RWPE2 (cell line): ENCODE measurements around the gene PIAS3.

Source experiments
- ATAC-seq: fragments of 200-7000 bp; cut with Tn5 transposase; 3 replicates; pipeline ENCODE4 v1.9.1; 2021; ENCODE audit warnings: low read depth
- DNase-seq: peaks from one replicate; pipeline ENCODE4 v3.0.0-alpha.2; 2020; ENCODE audit warnings: low spot score
- H3K27ac ChIP-seq: fragments of 450-650 bp; 2 replicates; pipeline ENCODE4 v1.5.1; 2017; ENCODE audit warnings: mild to moderate bottlenecking; ENCODE audit not compliant: poor library complexity, severe bottlenecking
- H3K27me3 ChIP-seq: fragments of 250-450 bp; sonication (Bioruptor Pico); 2 replicates; pipeline ENCODE4 v1.5.1; 2021; ENCODE audit warnings: mild to moderate bottlenecking, moderate library complexity; ENCODE audit not compliant: insufficient read depth, poor library complexity, severe bottlenecking
- H3K36me3 ChIP-seq: fragments of 250-450 bp; sonication (Bioruptor Pico); 2 replicates; pipeline ENCODE4 v1.5.1; 2020; ENCODE audit warnings: low read depth, mild to moderate bottlenecking, moderate library complexity
- H3K4me1 ChIP-seq: fragments of 250-450 bp; sonication (Bioruptor Pico); 2 replicates; pipeline ENCODE4 v1.5.1; 2021; ENCODE audit warnings: mild to moderate bottlenecking, moderate library complexity; ENCODE audit not compliant: insufficient read depth, poor library complexity, severe bottlenecking
- H3K4me3 ChIP-seq: fragments of 250-450 bp; sonication (Bioruptor Pico); 2 replicates; pipeline ENCODE4 v1.5.1; 2021; ENCODE audit warnings: mild to moderate bottlenecking, moderate library complexity; ENCODE audit not compliant: severe bottlenecking
- H3K9me3 ChIP-seq: fragments of 250-450 bp; sonication (Bioruptor Pico); 2 replicates; pipeline ENCODE4 v1.5.1; 2021; ENCODE audit warnings: mild to moderate bottlenecking, moderate library complexity; ENCODE audit not compliant: severe bottlenecking
- TF ChIP-seq, protein P1 (sequence below): fragments of 450-650 bp; IDR thresholded peaks from one replicate; pipeline ENCODE4 v1.5.1; 2017; ENCODE audit warnings: mild to moderate bottlenecking, moderate library complexity; ENCODE audit not compliant: poor library complexity, severe bottlenecking

The PIAS3 gene

DNA sequence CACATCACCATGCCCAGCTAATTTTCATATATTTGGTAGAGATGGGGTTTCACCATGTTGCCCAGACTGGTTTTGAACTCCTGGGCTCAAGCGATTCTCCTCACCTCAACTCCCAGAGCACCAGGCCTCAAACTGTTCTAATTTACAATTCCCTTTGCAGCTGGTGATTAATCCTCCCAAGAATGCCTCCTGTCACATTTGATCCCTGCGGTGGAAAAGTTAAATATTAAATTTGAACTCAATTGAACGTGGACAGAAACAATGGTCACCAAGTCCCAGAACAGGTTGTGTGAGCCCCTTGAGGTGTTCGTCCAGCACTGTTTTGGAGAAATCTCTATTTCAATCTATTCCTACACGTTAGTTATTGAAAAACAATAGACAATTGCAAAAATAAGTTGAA is 28.8 kb upstream of the PIAS3 start:
- ATAC-seq = no peak
- no peaks in the 10 kb centered on the region for H3K27me3 ChIP-seq
- TF ChIP-seq, protein P1, sequence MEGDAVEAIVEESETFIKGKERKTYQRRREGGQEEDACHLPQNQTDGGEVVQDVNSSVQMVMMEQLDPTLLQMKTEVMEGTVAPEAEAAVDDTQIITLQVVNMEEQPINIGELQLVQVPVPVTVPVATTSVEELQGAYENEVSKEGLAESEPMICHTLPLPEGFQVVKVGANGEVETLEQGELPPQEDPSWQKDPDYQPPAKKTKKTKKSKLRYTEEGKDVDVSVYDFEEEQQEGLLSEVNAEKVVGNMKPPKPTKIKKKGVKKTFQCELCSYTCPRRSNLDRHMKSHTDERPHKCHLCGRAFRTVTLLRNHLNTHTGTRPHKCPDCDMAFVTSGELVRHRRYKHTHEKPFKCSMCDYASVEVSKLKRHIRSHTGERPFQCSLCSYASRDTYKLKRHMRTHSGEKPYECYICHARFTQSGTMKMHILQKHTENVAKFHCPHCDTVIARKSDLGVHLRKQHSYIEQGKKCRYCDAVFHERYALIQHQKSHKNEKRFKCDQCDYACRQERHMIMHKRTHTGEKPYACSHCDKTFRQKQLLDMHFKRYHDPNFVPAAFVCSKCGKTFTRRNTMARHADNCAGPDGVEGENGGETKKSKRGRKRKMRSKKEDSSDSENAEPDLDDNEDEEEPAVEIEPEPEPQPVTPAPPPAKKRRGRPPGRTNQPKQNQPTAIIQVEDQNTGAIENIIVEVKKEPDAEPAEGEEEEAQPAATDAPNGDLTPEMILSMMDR = no peak

DNA sequence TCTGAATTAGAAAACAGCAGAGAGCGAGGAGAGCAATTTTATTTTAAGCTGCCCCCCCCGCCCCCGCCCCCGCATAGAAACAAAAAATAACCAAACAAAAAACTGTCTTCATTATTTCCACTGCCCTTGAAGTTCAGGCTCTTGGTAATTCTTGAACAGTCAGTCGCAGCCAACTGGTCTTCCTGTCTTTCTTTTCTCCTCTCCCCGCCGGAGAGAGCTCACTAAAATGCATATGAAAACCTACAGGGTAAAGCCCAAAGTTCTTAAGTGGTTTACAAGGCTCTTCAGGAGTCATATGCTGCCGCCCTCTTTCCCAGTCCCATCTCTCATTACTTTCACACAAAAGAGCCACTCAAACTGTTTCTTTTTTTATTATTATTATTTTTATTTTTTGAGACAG is 27.9 kb upstream of the PIAS3 start:
- Histone ChIP-seq H3K9me3 (no peaks in the 10 kb centered on the region), H3K4me1 (peaks cover 15% of the 10 kb centered on the region), H3K4me3 (no peak overlapping the region), H3K27ac (no peak overlapping the region), H3K36me3 (no peaks in the 10 kb centered on the region), H3K27me3 (no peaks in the 10 kb centered on the region)
- DNase-seq (no peak), ATAC-seq (no peak)
- TF ChIP-seq, protein P1 = no peak

More for the DNA sequence above, 28.8 kb upstream of the PIAS3 start:
- DNase-seq = no peak
- H3K27ac ChIP-seq = no peak overlapping the region
- peaks cover 20% of the 10 kb centered on the region for H3K4me1 ChIP-seq
- no peak overlapping the region for H3K4me3 ChIP-seq
- no peaks in the 10 kb centered on the region for H3K36me3 ChIP-seq
- no peaks in the 10 kb centered on the region for H3K9me3 ChIP-seq

DNA sequence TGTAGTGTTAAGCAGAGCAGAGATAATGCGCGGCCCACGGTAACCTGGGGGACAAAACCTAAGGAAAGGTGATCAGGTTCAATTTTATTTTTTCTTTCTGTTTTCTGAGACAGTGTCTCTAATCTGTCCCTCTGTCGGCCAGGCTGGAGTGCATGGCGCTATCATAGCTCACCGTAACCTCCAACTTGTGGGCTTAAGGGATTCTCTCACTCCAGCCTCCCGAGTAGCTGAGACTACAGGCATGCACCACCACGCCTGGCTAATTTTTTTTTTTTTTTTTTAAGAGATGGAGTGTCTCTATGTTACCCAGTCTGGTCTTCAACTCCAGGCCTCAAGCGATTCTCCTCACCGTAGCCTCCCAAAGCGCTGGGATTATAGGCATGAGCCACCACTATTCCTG is 27.5 kb upstream of the PIAS3 start:
- no peak overlapping the region for H3K27ac ChIP-seq

DNA sequence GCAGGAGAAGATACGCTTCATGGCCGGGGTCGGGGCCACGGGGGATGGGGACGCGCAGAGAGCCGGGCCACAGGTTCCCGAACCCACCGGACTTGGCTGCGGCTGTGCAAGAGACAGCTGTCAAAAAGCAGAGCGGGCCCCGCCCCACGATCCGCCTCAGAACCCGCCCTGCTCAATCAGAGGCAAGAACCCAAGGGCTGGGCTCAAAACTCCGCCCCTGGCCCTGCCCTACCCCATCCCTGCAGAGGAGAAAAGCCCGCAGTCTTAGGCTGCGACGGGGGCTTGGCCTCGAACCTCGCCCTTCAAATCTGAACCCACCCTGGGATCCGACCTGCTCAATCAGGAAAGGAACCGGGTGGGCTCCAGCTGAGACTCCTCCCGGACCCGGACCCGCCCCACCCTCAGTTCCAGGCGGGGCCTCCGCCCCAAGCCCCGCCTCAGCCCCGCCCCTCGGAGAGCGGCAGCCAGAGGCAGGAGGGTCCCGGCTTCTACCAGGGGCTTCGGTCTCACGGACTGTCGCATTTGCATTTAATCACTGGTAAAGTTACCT is 26.9 kb upstream of the PIAS3 start, which contains the start of gene ANKRD35:
ANKRD35 (minus strand) TSS at position 129 of the 550 bp plus-strand sequence; CDS start at position 21, 108 bp downstream.
- DNase-seq (peak; percentile 83), ATAC-seq (peak; percentile 99)

More for the DNA sequence above, 27.5 kb upstream of the PIAS3 start:
- ATAC-seq = no peak; the same call in 2 of the 3 replicates
- TF ChIP-seq, protein P1 = no peak
- no peak for DNase-seq
- H3K36me3 ChIP-seq = no peaks in the 10 kb centered on the region
- peaks cover 11% of the 10 kb centered on the region for H3K4me1 ChIP-seq
- H3K4me3 ChIP-seq = peak overlapping the region; percentile 61
- no peaks in the 10 kb centered on the region for H3K9me3 ChIP-seq
- H3K27me3 ChIP-seq = no peaks in the 10 kb centered on the region

DNA sequence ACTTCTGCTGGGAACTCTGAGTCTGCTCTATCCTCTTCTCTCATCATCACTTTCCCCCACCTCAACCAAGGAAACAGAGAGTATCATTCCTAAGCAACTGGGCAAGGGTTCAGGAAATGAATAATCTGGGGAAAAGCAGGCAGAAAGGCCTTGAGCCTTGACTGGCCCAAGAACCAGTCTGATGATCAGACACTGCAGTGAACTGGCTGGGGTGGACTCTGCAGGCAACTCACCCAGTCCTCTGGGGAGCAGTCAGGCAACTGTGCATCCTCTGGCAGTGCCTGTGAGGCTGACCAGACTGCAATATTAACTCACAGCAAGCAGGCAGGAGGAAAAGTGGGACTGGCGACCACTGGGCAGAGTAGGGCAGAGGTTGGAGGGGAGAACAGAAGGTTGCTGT is 25.8 kb upstream of the PIAS3 start:
- no peak overlapping the region for H3K27ac ChIP-seq
- no peaks in the 10 kb centered on the region for H3K9me3 ChIP-seq
- H3K4me3 ChIP-seq = no peak overlapping the region
- DNase-seq = no peak
- no peak for ATAC-seq
- H3K27me3 ChIP-seq = no peaks in the 10 kb centered on the region
- TF ChIP-seq, protein P1 = no peak
- peaks cover under 1% of the 10 kb centered on the region for H3K4me1 ChIP-seq
- H3K36me3 ChIP-seq = no peaks in the 10 kb centered on the region

More for the DNA sequence above, 26.9 kb upstream of the PIAS3 start, which contains the start of gene ANKRD35:
- peaks cover 6% of the 10 kb centered on the region for H3K4me1 ChIP-seq
- no peaks in the 10 kb centered on the region for H3K9me3 ChIP-seq
- no peaks in the 10 kb centered on the region for H3K27me3 ChIP-seq
- peak within 1 kb of the TSS; percentile 61 for H3K4me3 ChIP-seq
- TF ChIP-seq, protein P1 = no peak
- H3K27ac ChIP-seq = no peak within 1 kb of the TSS
- H3K36me3 ChIP-seq = no peaks in the 10 kb centered on the region
